CD4-positive, alpha-beta T cell (primary cell): Measurements from ENCODE around the gene GFOD1. TPM values are rescaled to one million over a fixed set of nuclear protein-coding genes. Genes with fewer than 3 reads are reported as not detected.

Experiments used
- ATAC-seq: fragments of 200-7000 bp; cut with Tn5 transposase; one replicate; pipeline ENCODE4 v1.10.0; 2022; ENCODE audit warnings: mild to moderate bottlenecking; ENCODE audit not compliant: poor library complexity
- CTCF ChIA-PET: fragments of 350-600 bp; sonication (Branson Sonifier 250); formaldehyde crosslinking; loops from one replicate; lab custom pipeline; 2021; ENCODE audit warnings: antibody characterized with exemption, inconsistent platforms; lab: Charles Lee
- POLR2A ChIA-PET: fragments of 350-600 bp; sonication (Branson Sonifier 250); formaldehyde crosslinking; loops from one replicate; lab custom pipeline; 2021; ENCODE audit warnings: antibody characterized with exemption, inconsistent platforms; lab: Charles Lee
- DNase-seq, 14 experiments: peaks; one replicate each; pipeline ENCODE4 v3.0.0-alpha.2; 2013 to 2020; ENCODE audit warnings: mixed read lengths in 2 of 14
- H3K27ac ChIP-seq, 2 donors: one replicate each; pipeline versions ENCODE4 v1.5.1 to v1.7.0; 2013; ENCODE audit warnings: low read length in 2 of 2, low read depth in 1 of 2, mild to moderate bottlenecking in 1 of 2
- H3K27me3 ChIP-seq, 2 experiments: 1 replicate in 1 of 2; 2 replicates in 1 of 2; pipeline versions ENCODE4 v1.6.1 to v1.7.0; 2013; ENCODE audit warnings: low read length in 2 of 2, control low read depth in 1 of 2, mild to moderate bottlenecking in 1 of 2, moderate library complexity in 1 of 2; ENCODE audit not compliant: insufficient read depth in 2 of 2, control insufficient read depth in 1 of 2
- H3K36me3 ChIP-seq: one replicate; pipeline ENCODE4 v1.6.1; 2013; ENCODE audit warnings: low read length, control low read depth; ENCODE audit not compliant: insufficient read depth
- H3K4me1 ChIP-seq: one replicate; pipeline ENCODE4 v1.6.1; 2013; ENCODE audit warnings: low read length, control low read depth; ENCODE audit not compliant: insufficient read depth
- H3K4me3 ChIP-seq: one replicate; pipeline ENCODE4 v1.5.1; 2013; ENCODE audit warnings: mild to moderate bottlenecking, low read length, moderate library complexity
- H3K9me3 ChIP-seq, 2 experiments: 1 replicate in 1 of 2; 2 replicates in 1 of 2; pipeline versions ENCODE4 v1.6.1 to v1.7.0; 2013; ENCODE audit warnings: low read length in 2 of 2, mild to moderate bottlenecking in 2 of 2, control low read depth in 1 of 2, moderate library complexity in 1 of 2; ENCODE audit not compliant: control insufficient read depth in 1 of 2, insufficient read depth in 1 of 2
- H3K27ac Mint-ChIP-seq: one replicate; pipeline ENCODE4 v1.8.0; 2020; ENCODE audit warnings: mixed read lengths
- H3K27me3 Mint-ChIP-seq: one replicate; pipeline ENCODE4 v1.8.0; 2021; ENCODE audit warnings: mixed read lengths
- H3K36me3 Mint-ChIP-seq: one replicate; pipeline ENCODE4 v1.8.0; 2021; ENCODE audit warnings: low read depth, mixed read lengths
- H3K4me1 Mint-ChIP-seq: one replicate; pipeline ENCODE4 v1.8.0; 2021; ENCODE audit warnings: low read depth, mixed read lengths
- H3K4me3 Mint-ChIP-seq: one replicate; pipeline ENCODE4 v1.8.0; 2020; ENCODE audit warnings: mild to moderate bottlenecking, mixed read lengths
- H3K9me3 Mint-ChIP-seq: one replicate; pipeline ENCODE4 v1.8.0; 2020; ENCODE audit warnings: mixed read lengths
- intact Hi-C, 2 experiments: fragments of 100-400 bp; cut with DNase I in 1 of 2; cut with micrococcal nuclease in 1 of 2; formaldehyde crosslinking; loops; one replicate each; pipeline versions ENCODE4 v1.15.1 to v1.9.0; 2023 to 2025; cut with DNase I, micrococcal nuclease
- total RNA-seq, 174 experiments: library from RNA in 2 of 174; stranded (reverse) in 2 of 174; gene quantifications; one replicate each; pipeline ENCODE4 v1.2.3 and lab custom pipeline; 2021 to 2026
- TF ChIP-seq, protein P1 (sequence below): fragments of 200-600 bp; IDR thresholded peaks from one replicate; pipeline ENCODE4 v1.8.0; 2022; ENCODE audit warnings: antibody characterized with exemption, mild to moderate bottlenecking

GFOD1 gene
- total RNA-seq, 2 experiments from 2014 or later = 1.3 to 2.0 TPM

- POLR2A ChIA-PET = interaction anchor here (0.8 kb wide), 1 partner anchor 169 kb away, joined by 3 read pairs; the partner anchor contains the start of gene SIRT5
- intact Hi-C loops = no loop called here
- Histone ChIP-seq H3K4me1 (no peaks in the 10 kb centered on the region), H3K4me3 (no peak overlapping the region), H3K27ac (no peak overlapping the region), H3K9me3 (no peaks in the 10 kb centered on the region), H3K27me3 (no peaks in the 10 kb centered on the region), H3K36me3 (no peaks in the 10 kb centered on the region)
- no peak for DNase-seq
- Mint-ChIP-seq H3K36me3 (no peaks in the 10 kb centered on the region), H3K27ac (no peak overlapping the region), H3K27me3 (no peaks in the 10 kb centered on the region), H3K4me3 (no peak overlapping the region), H3K4me1 (no peaks in the 10 kb centered on the region), H3K9me3 (no peaks in the 10 kb centered on the region)
- CTCF ChIA-PET = no interaction called here
- ATAC-seq = no peak
- TF ChIP-seq, protein P1, sequence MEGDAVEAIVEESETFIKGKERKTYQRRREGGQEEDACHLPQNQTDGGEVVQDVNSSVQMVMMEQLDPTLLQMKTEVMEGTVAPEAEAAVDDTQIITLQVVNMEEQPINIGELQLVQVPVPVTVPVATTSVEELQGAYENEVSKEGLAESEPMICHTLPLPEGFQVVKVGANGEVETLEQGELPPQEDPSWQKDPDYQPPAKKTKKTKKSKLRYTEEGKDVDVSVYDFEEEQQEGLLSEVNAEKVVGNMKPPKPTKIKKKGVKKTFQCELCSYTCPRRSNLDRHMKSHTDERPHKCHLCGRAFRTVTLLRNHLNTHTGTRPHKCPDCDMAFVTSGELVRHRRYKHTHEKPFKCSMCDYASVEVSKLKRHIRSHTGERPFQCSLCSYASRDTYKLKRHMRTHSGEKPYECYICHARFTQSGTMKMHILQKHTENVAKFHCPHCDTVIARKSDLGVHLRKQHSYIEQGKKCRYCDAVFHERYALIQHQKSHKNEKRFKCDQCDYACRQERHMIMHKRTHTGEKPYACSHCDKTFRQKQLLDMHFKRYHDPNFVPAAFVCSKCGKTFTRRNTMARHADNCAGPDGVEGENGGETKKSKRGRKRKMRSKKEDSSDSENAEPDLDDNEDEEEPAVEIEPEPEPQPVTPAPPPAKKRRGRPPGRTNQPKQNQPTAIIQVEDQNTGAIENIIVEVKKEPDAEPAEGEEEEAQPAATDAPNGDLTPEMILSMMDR = no peak
Measured at GRCh38 chr6:13405961-13406477, 81.4 kb downstream of the GFOD1 start.

- Histone ChIP-seq H3K4me3 (no peak overlapping the region), H3K36me3 (no peaks in the 10 kb centered on the region), H3K27me3 (no peaks in the 10 kb centered on the region), H3K27ac (no peak overlapping the region), H3K4me1 (no peaks in the 10 kb centered on the region), H3K9me3 (no peaks in the 10 kb centered on the region)
- ChIA-PET POLR2A (no interaction called here), CTCF (no interaction called here)
- no peaks in the 10 kb centered on the region for H3K9me3 Mint-ChIP-seq
- H3K36me3 Mint-ChIP-seq = no peaks in the 10 kb centered on the region
- ATAC-seq (no peak), DNase-seq (no peak)
- no peaks in the 10 kb centered on the region for H3K4me1 Mint-ChIP-seq
- no peak overlapping the region for H3K4me3 Mint-ChIP-seq
- H3K27ac Mint-ChIP-seq = no peak overlapping the region
- no peaks in the 10 kb centered on the region for H3K27me3 Mint-ChIP-seq
- TF ChIP-seq, protein P1 = no peak
- intact Hi-C loops = no loop called here
Measured at GRCh38 chr6:13404892-13405254, 82.5 kb downstream of the GFOD1 start.

- ChIA-PET POLR2A (no interaction called here), CTCF (no interaction called here)
- Mint-ChIP-seq H3K4me3 (no peak overlapping the region), H3K9me3 (no peaks in the 10 kb centered on the region), H3K27ac (no peak overlapping the region), H3K36me3 (no peaks in the 10 kb centered on the region), H3K27me3 (no peaks in the 10 kb centered on the region), H3K4me1 (no peaks in the 10 kb centered on the region)
- H3K27ac ChIP-seq = no peak overlapping the region
- DNase-seq = no peak
- ATAC-seq = no peak
- H3K4me3 ChIP-seq = no peak overlapping the region
- intact Hi-C loops = no loop called here
- TF ChIP-seq, protein P1 = no peak
- no peaks in the 10 kb centered on the region for H3K9me3 ChIP-seq
- no peaks in the 10 kb centered on the region for H3K27me3 ChIP-seq
- H3K4me1 ChIP-seq = no peaks in the 10 kb centered on the region
- H3K36me3 ChIP-seq = no peaks in the 10 kb centered on the region
Measured at GRCh38 chr6:13404228-13404891, 83.0 kb downstream of the GFOD1 start.
